ENCODE measurements around the gene CMPK1.

DNA sequence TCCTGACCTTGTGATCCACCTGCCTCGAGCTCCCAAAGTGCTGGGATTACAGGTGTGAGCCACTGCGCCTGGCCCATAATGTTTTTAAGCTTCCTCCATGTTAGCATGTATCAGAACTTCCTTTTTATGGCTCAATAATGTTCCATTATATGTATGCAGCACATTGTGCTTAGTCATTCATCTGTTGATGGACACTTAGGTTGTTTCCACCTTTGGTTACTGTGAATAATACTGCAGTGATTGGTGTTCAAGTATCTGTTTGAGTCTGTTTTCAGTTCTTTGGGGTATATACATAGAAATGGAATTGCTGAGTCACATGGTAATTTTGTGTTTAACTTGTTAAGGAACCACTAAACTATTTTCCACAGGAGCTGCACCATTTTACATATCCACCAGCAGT, 17.7 kb downstream of the CMPK1 start:
- TF ChIP-seq CTCF (IDR thresholded peaks at IDR 0.05; ENCODE audit: low read depth, low read length) (no peak), EZH2phosphoT487 (IDR thresholded peaks at IDR 0.05; ENCODE audit: low read depth) (no peak)

All from OCI-LY3 (cell line).